Measurements from ENCODE around the gene ZKSCAN5. TPM values are rescaled to one million over a fixed set of nuclear protein-coding genes. Genes with fewer than 3 reads are reported as not detected.

The ZKSCAN5 gene
- total RNA-seq, 1 experiment from 2014 or later = 10.2 TPM

DNA sequence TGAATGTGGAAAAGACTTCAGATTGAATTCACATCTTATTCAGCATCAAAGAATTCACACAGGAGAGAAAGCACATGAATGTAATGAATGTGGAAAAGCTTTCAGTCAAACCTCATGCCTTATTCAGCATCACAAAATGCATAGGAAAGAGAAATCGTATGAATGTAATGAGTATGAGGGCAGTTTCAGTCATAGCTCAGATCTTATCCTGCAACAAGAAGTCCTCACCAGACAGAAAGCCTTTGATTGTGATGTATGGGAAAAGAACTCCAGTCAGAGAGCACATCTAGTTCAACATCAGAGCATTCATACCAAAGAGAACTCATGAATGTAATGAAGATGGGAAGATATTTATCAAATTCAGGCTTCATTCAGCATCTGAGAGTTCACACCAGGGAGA, 68.8 kb downstream of the ZKSCAN5 start:
- Histone ChIP-seq H3K4me1 (ENCODE audit: control insufficient read depth in 1 of 2, insufficient read depth in 2 of 2, low read length in 2 of 2) (no peaks in the 10 kb centered on the region), H3K9me2 (ENCODE audit: insufficient read depth) (no peaks in the 10 kb centered on the region), H3K79me2 (ENCODE audit: insufficient read depth, low read length) (peaks cover 8% of the 10 kb centered on the region; the same call in 1 of the 2 replicates), H3K9me3 (ENCODE audit: control insufficient read depth in 1 of 2, insufficient read depth in 1 of 2, low read depth in 1 of 2, low read length in 2 of 2) (no peaks in the 10 kb centered on the region), H3K4me2 (ENCODE audit: low read length) (no peak overlapping the region), H3K27me3 (ENCODE audit: insufficient read depth, low read length) (no peaks in the 10 kb centered on the region), H3K9ac (ENCODE audit: low read length) (no peak overlapping the region), H3K36me3 (ENCODE audit: control insufficient read depth in 1 of 2, insufficient read depth in 2 of 2, low read length in 2 of 2) (peaks cover 20 to 21% of the 10 kb centered on the region in 2 experiments; a peak in 3 of 4 replicates), H4K20me1 (ENCODE audit: insufficient read depth) (peaks cover 3% of the 10 kb centered on the region; the same call in 1 of the 2 replicates), H3K27ac (ENCODE audit: low read depth, low read length) (no peak overlapping the region), H3K4me3 (replicated peaks in 1 of 2; ENCODE audit: low read depth in 1 of 2, low read length in 2 of 2) (no peak overlapping the region), H2AFZ (ENCODE audit: low read depth, low read length, poor library complexity, severe bottlenecking) (no peak overlapping the region)
- ChIA-PET CTCF (no interaction called here), RAD21 (ENCODE audit: low non-redundant PET in 1 of 2, low total read pairs in 2 of 2, uncharacterized antibody in 2 of 2, unreplicated experiment in 2 of 2) (no interaction called here), POLR2A (no interaction called here)
- DNase-seq (ENCODE audit: low read depth, low spot score) (no peak), ATAC-seq (no peak)
- BruUV-seq (replicated peaks) = no TSS peak
- intact Hi-C loops (cut with micrococcal nuclease) = no loop called here
- TF ChIP-seq MAX (IDR thresholded peaks at IDR 0.05) (no peak), CEBPB (IDR thresholded peaks at IDR 0.05; ENCODE audit: low read depth) (no peak), FOSL1 (IDR thresholded peaks at IDR 0.05; ENCODE audit: low read depth) (no peak), EZH2 (IDR thresholded peaks at IDR 0.05) (no peak), JUND (IDR thresholded peaks at IDR 0.05) (no peak)
- TF ChIP-seq, protein P1, sequence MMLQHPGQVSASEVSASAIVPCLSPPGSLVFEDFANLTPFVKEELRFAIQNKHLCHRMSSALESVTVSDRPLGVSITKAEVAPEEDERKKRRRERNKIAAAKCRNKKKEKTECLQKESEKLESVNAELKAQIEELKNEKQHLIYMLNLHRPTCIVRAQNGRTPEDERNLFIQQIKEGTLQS (IDR thresholded peaks at IDR 0.05) = no peak

DNA sequence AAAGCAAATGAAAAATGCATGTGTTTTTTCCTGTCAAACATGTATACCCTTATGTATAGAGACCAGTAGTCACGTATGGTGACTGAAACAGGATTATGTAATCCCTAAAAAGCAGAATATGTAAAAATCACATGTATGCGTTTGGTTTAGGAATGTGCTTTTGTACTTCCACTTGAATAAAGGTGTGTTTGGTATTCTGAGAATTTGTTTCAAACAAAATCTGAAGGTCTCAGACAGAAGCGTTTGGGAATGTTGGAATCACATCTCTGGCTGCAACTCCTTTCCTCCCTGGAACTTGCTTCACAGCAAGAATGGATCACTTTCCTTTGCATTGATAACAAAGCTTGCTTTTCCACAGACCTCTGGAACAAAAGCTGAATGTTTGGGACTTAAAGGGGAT, 71.8 kb downstream of the ZKSCAN5 start:
- BruUV-seq (replicated peaks) = no TSS peak
- RAD21 ChIA-PET (ENCODE audit: low non-redundant PET in 1 of 2, low total read pairs in 2 of 2, uncharacterized antibody in 2 of 2, unreplicated experiment in 2 of 2) = no interaction called here
- Histone ChIP-seq H3K36me3 (ENCODE audit: control insufficient read depth in 1 of 2, insufficient read depth in 2 of 2, low read length in 2 of 2) (peaks cover 11 to 18% of the 10 kb centered on the region in 2 experiments; a peak in 3 of 4 replicates), H3K4me2 (ENCODE audit: low read length) (no peak overlapping the region), H3K4me1 (ENCODE audit: control insufficient read depth in 1 of 2, insufficient read depth in 2 of 2, low read length in 2 of 2) (no peaks in the 10 kb centered on the region), H3K4me3 (replicated peaks in 1 of 2; ENCODE audit: low read depth in 1 of 2, low read length in 2 of 2) (no peak overlapping the region), H4K20me1 (ENCODE audit: insufficient read depth) (no peaks in the 10 kb centered on the region), H3K79me2 (ENCODE audit: insufficient read depth, low read length) (no peaks in the 10 kb centered on the region), H3K9ac (ENCODE audit: low read length) (no peak overlapping the region), H3K9me2 (ENCODE audit: insufficient read depth) (no peaks in the 10 kb centered on the region), H2AFZ (ENCODE audit: low read depth, low read length, poor library complexity, severe bottlenecking) (no peak overlapping the region), H3K27ac (ENCODE audit: low read depth, low read length) (no peak overlapping the region), H3K27me3 (ENCODE audit: insufficient read depth, low read length) (no peaks in the 10 kb centered on the region), H3K9me3 (ENCODE audit: control insufficient read depth in 1 of 2, insufficient read depth in 1 of 2, low read depth in 1 of 2, low read length in 2 of 2) (no peaks in the 10 kb centered on the region)
- DNase-seq (ENCODE audit: low read depth, low spot score) = no peak
- POLR2A ChIA-PET = no interaction called here
- TF ChIP-seq EZH2phosphoT487 (IDR thresholded peaks at IDR 0.05; ENCODE audit: borderline replicate concordance) (no peak), EGR1 (IDR thresholded peaks at IDR 0.05; ENCODE audit: low read depth) (no peak), REST (IDR thresholded peaks at IDR 0.05; ENCODE audit: low read depth) (no peak), POLR2AphosphoS5 (IDR thresholded peaks at IDR 0.05; ENCODE audit: low read depth, low read length) (no peak), SRF (IDR thresholded peaks at IDR 0.05; ENCODE audit: low read depth) (no peak), ZFX (IDR thresholded peaks at IDR 0.05) (no peak), ZNF274 (IDR thresholded peaks at IDR 0.05; ENCODE audit: low read depth, low read length) (no peak), POLR2A (IDR thresholded peaks at IDR 0.05; ENCODE audit: borderline replicate concordance, extremely low read depth, insufficient read depth, insufficient read length) (no peak), FOSL1 (IDR thresholded peaks at IDR 0.05; ENCODE audit: low read depth) (no peak), SIN3A (IDR thresholded peaks at IDR 0.05; ENCODE audit: low read depth) (no peak), TCF7L2 (IDR thresholded peaks at IDR 0.05; ENCODE audit: borderline replicate concordance, extremely low read depth, insufficient read depth, insufficient read length) (no peak), CBX3 (IDR thresholded peaks at IDR 0.05; ENCODE audit: low read depth) (no peak)
- TF ChIP-seq, protein P2, sequence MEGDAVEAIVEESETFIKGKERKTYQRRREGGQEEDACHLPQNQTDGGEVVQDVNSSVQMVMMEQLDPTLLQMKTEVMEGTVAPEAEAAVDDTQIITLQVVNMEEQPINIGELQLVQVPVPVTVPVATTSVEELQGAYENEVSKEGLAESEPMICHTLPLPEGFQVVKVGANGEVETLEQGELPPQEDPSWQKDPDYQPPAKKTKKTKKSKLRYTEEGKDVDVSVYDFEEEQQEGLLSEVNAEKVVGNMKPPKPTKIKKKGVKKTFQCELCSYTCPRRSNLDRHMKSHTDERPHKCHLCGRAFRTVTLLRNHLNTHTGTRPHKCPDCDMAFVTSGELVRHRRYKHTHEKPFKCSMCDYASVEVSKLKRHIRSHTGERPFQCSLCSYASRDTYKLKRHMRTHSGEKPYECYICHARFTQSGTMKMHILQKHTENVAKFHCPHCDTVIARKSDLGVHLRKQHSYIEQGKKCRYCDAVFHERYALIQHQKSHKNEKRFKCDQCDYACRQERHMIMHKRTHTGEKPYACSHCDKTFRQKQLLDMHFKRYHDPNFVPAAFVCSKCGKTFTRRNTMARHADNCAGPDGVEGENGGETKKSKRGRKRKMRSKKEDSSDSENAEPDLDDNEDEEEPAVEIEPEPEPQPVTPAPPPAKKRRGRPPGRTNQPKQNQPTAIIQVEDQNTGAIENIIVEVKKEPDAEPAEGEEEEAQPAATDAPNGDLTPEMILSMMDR (IDR thresholded peaks at IDR 0.05 in 2 of 3, conservative IDR thresholded peaks at IDR 0.05 in 1 of 3; ENCODE audit: borderline replicate concordance in 1 of 3, insufficient read depth in 1 of 3, low read depth in 2 of 3, low read length in 2 of 3) = no peak
- ATAC-seq = no peak
- CTCF ChIA-PET = no interaction called here
- intact Hi-C loops (cut with micrococcal nuclease) = no loop called here

All from HCT116 (cell line).